EL (cell line): Measurements from ENCODE around the gene CDKN1A.
A peak's percentile ranks its signal among the peaks of the same experiment; 100 is the strongest.

Experiments
- DNase-seq: peaks from one replicate; pipeline ENCODE4 v3.0.0-alpha.2; 2016

Gene CDKN1A

GRCh38 chr6:36679043-36679833 is 724 bp downstream of the CDKN1A start:
- DNase-seq: peak; percentile 66

- DNase-seq: peak; percentile 45
Observed at GRCh38 chr6:36682328-36683144, 4.0 kb downstream of the CDKN1A start.

GRCh38 chr6:36683145-36683655 is 4.7 kb downstream of the CDKN1A start:
- no peak for DNase-seq

GRCh38 chr6:36683656-36684446 is 5.3 kb downstream of the CDKN1A start:
- DNase-seq: no peak

GRCh38 chr6:36684447-36684812 is 5.9 kb downstream of the CDKN1A start:
- peak; percentile 14 for DNase-seq

GRCh38 chr6:36685166-36685924 is 6.8 kb downstream of the CDKN1A start:
- no peak for DNase-seq

- peak; percentile 18 for DNase-seq
Observed at GRCh38 chr6:36685926-36686667, 7.6 kb downstream of the CDKN1A start.

- peak; percentile 33 for DNase-seq
Observed at GRCh38 chr6:36686668-36687513, 8.4 kb downstream of the CDKN1A start.

- peak; percentile 53 for DNase-seq
Observed at GRCh38 chr6:36688063-36688738, 9.7 kb downstream of the CDKN1A start.

- DNase-seq: peak; percentile 33
Observed at GRCh38 chr6:36688739-36689075, 10.2 kb downstream of the CDKN1A start.

GRCh38 chr6:36691011-36691410 is 12.5 kb downstream of the CDKN1A start:
- DNase-seq: no peak

- DNase-seq: no peak
Observed at GRCh38 chr6:36691612-36692011, 13.1 kb downstream of the CDKN1A start.

GRCh38 chr6:36692220-36692619 is 13.7 kb downstream of the CDKN1A start:
- DNase-seq: no peak

GRCh38 chr6:36692861-36693702 is 14.6 kb downstream of the CDKN1A start:
- DNase-seq: no peak

GRCh38 chr6:36694616-36695015 is 16.1 kb downstream of the CDKN1A start:
- DNase-seq: no peak

- no peak for DNase-seq
Observed at GRCh38 chr6:36695414-36695813, 16.9 kb downstream of the CDKN1A start.

- DNase-seq: no peak
Observed at GRCh38 chr6:36697481-36697903, 19.0 kb downstream of the CDKN1A start, which contains the start of gene RAB44. RAB44 (plus strand) TSS chr6:36697826; CDS start chr6:36704236, 6,410 bp downstream.

- no peak for DNase-seq
Observed at GRCh38 chr6:36698196-36698595, 19.7 kb downstream of the CDKN1A start.

GRCh38 chr6:36698871-36699271 is 20.4 kb downstream of the CDKN1A start:
- no peak for DNase-seq
